SIG-M5 treated with dmso at 0.1 percent for 504 hours (cell line): ENCODE measurements around the gene DRC7.
A peak's percentile ranks its signal among the peaks of the same experiment; 100 is the strongest.

ENCODE experiments used
- DNase-seq: peaks from one replicate; lab custom pipeline; 2025; ENCODE audit not compliant: unreplicated experiment; lab: John Stamatoyannopoulos, UW

Gene DRC7

DNA sequence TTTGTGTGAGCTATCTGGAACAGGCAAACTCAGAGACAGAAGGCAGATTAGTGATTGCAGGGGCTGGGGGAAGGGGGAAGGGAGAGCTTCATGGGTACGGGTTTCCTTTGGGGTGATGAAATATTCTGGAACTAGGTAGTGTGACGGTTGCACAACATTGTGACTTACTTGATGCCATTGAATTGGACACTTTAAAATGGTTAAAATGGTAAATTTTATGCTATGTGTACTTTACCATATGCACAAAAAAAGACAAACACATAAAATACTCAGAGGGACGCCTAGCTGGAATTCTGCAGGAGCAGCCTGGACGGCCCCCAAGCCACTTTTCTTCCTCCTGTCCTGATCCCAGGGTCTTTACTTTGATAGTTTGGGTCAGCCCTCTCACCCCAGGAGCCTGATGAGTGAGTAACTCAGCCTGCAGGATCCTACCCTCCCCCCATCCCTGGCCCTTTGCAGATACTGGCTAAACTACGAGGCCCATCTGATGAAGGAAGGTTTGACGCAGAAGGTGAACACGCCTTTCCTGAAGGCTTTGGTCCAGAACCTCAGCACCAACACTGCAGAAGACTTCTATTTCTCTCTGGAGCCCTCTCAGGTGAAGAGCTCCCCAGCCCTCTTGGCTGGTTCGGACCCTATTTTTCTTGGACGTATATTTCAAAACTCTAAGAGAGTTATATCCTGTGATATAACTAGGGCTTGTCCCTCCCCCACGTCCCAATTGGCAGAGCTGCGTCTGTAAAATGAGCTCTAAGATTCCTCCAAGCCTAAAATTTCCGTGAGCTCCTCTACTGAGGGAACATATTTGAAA lies 18.7 kb upstream of the DRC7 start:
- DNase-seq: peak; percentile 66

DNA sequence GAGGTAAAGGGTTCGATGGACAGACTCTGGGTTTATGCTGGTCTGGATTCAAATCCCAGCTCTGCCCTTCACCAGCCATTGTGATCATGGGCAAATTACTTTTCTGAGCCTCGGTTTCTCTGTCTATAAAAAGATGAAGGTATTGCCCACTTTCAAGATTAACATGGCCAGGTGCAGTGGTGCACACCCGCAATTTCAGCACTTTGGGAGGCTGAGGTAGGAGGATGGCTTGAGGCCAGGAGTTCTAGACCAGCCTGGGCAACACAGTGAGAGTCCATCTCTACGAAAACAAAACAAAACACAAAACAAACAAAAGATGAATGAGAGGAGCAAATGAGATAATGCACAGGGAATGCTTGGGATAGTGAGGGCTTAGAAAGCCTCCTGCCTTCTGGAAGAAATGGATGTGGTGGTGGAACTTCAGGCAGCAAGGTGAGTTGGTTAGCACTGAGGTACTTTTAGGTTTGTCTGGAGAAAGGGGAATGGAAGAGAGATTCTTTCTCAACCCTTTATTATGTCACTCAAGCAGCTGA lies 18.0 kb upstream of the DRC7 start:
- no peak for DNase-seq

DNA sequence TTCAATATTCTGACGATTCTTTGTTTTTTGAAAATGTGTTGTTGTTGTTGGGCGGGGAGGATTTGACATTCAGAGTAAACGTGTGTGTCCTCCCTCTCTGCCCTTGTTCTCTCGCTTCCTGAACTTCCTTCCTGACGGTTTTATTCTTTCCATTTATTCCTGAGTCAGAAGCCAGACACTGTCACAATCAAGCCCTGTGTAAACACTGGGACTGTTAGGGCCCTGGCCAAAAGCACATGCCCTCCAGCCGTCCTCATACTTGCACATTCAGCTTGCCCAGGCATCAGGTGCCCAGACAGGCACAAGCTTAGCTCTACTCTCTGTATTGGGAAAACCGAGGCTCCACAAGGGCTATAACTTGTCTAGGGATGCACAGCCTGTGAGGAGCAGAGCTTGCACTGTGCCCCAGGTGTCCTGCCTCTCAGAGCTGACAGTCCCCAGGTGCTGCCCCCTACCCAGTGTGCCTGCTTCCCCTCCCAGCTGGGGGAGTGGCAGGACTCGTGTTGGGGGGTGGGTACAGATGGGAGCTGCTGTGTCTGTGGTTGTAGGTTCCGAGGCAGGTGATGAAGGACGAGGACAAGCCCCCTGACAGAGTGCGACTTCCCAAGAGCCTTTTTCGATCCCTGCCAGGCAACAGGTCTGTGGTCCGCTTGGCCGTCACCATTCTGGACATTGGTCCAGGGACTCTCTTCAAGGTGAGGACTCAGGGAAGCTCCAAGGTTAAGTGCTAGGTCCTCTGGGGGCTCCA lies 16.8 kb upstream of the DRC7 start:
- no peak for DNase-seq

DNA sequence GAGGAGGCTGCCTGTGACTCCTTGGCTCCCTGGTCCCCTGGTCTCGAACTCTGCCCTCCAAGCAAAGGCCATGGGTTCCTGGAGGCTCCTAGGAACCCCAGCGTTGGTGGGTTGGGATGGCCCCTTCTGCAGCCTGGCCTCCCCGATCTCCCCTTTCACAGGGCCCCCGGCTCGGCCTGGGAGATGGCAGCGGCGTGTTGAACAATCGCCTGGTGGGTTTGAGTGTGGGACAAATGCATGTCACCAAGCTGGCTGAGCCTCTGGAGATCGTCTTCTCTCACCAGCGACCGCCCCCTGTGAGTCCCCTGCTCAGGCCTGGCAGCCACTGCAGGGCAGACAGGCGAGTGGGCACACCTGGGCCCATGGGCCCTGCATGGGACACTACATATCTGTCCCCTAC lies 15.6 kb upstream of the DRC7 start:
- DNase-seq: no peak

DNA sequence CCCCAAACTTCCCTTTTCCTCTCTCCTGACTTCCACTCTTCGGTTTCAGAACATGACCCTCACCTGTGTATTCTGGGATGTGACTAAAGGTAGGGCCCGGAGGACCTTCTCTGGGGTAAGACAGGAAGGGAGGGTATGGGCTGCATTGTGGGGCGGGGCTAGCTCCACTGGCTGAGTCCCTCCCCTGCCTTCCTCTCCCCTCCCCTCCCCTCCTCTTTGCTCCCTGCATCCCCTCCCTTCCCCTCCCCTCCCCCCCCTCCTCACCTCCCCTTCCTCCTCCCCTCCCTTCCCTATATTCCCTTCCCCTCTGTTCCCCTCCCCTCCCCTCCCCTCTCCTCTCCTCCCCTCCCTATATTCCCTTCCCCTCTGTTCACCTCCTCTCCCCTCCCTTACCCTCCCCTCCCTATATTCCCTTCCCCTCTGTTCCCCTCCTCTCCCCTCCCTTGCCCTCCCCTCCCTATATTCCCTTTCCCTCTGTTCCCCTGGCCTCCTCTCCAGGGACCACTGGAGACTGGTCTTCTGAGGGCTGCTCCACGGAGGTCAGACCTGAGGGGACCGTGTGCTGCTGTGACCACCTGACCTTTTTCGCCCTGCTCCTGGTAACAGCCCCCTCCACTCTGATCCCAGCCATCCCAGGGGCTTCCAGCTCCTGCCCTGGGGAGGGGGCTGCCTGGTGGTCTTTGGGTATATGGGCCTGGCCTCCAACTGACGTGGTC lies 14.7 kb upstream of the DRC7 start:
- no peak for DNase-seq

DNA sequence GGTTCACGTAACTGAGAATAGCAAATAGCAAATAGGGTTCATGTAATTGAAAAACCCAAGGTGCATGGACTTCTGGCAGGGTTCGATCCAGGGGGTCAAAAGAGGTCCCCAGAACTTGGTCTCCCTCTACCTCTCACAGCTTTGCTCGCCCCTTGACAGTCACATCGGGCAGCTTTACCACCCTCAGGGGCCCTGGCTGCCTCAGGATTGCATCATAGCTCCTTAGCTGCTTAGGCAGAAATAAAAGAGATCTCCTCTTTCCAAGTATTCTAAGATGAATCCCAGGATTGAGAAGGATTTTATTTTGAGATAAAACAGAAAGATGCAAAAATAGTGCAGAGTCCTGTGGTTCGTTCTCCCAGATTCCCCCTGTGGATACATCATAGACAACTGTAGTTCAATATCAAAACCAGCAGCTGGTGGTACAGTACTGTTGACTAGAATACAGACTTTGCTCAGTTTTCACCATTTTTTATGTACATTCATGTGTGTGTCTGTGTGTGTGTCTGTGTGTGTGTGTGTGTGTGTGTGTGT lies 13.7 kb upstream of the DRC7 start:
- DNase-seq: peak; percentile 15

DNA sequence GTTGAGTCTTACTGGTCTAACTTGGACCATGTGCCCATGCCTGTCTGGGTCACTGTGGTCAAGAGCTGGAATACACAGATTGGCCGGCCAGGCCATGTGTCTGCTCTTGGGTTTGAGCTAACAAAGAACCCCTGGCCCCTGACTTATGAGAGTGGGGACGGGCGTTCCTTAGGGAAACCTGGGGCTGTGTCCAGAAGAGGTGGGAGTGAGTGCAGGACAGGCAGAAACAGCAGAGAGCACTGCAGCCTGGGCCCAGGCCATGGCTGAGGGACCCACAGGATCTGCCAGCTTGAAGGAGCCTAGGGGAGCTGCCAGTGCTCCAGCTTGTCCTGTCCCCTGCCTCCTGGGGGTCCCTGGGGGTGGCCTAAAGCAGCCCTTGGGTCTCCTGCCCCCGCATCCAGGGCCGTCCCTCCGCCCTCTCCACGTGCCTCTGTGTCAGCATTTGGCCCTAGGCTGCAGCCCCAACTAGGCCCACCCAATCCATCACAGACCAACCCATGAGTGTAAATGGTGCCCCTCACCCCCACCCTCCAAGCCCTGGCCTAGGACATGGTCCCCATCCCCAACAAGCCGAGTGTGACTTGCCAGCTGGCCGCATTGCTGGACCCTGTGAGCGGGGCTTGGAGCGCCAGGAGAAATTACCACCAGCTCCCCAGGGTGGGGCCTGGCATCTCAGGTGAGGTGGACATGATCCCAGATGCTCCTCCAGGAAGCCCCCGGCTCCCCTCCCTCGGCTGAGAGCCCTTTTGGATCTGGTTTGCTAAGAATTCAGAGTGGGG lies 12.5 kb upstream of the DRC7 start:
- no peak for DNase-seq

DNA sequence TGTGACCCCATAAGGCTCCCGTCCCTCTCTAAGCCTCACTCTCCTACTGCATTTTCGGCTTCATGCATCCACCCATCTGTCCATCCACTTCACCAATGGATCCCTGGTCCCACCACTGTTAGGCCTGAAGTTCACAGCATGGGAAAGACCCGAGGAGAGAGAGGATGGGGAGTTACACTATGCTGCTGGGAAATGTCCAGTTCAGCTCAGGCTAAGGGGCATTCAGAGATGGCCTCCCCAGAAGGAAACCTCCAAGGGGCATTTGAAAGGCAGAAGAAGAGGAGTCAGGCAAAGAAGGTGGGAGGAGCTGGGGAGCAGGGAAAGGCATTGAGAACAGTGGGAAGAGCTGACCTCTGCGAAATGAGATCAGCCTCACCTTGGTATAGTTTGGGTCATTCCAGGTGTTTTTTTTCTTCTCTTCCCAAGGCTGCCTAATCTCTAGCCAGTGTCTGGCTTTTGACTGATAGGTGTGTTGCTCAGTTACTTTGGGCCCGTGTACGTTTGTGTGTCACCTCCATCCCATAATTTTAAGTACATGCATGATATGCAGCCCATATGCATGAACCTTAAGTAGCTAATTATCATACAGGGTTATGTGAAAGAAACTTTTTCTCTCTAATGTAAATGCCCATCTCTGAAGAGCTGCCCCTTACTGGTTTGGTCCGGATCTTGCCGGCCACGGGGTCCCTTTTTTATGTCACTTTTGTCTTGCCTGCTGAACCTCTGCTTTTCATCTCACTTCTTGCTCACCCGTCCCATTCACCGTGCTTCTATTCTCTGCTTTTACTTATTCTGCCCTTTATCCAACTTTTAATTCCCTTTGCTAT lies 11.6 kb upstream of the DRC7 start:
- DNase-seq: no peak

DNA sequence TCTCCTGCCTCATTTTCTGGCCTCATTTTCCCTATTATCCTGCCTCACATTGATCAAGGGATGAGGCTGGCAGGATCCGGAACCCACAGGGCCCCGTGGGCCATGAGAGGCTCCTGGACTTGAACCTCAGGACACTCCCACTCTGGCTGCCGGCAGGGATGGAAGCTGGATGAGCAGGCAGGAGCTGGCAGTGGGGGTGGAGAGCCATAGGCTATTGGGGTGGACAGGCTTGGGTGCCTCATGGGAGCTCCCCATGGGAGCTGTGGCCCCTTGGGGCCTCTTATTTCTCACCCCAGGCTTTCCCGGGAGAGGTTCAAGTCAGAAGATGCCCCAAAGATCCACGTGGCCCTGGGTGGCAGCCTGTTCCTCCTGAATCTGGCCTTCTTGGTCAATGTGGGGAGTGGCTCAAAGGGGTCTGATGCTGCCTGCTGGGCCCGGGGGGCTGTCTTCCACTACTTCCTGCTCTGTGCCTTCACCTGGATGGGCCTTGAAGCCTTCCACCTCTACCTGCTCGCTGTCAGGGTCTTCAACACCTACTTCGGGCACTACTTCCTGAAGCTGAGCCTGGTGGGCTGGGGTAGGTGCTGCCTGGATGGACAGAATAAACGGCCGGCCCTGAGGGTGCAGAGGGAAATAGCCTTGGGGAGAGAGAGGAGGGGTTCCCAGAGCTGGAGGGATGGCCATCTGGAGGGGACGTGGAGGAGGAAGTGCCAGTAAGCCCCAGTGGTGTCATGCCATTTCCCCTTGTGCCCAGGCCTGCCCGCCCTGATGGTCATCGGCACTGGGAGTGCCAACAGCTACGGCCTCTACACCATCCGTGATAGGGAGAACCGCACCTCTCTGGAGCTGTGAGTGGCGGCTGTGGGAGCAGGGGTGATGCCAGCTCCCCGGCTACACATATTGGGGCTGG lies 10.7 kb upstream of the DRC7 start:
- no peak for DNase-seq

DNA sequence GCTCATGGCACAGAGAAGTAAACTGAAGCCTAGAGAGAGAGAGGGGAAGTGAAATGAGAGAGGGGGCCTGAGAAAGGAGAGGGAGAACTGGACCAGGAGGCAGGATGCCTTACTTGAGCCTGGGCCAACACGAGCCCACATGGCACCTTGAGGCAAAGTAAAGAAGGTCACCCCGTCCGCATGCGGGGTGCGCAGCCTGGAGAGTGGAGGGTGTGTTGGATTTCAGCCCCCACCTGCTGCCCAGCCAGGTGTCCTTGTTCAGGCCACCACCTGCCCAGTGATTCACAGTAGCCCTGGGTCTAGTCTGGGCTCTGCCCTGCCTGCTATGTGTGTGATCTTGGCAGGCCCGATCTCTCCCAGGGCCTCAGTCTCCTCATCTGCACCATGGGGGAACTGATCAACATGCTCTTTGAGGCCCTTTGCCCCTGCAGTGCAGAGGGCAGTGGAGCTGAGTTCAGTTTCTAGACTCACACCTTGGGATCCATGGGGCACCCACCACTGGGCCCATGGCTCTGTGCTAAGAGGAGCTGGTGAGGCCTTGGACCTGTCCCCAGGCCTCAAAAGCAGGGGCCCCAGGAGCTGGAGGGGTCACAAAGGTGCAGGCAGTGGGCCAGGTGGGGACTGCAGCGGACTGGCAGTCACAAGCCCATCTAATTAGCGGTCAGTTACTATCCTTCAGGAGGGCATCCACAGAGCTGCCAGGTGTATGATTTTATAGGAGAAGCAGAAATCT lies 9.8 kb upstream of the DRC7 start:
- no peak for DNase-seq

DNA sequence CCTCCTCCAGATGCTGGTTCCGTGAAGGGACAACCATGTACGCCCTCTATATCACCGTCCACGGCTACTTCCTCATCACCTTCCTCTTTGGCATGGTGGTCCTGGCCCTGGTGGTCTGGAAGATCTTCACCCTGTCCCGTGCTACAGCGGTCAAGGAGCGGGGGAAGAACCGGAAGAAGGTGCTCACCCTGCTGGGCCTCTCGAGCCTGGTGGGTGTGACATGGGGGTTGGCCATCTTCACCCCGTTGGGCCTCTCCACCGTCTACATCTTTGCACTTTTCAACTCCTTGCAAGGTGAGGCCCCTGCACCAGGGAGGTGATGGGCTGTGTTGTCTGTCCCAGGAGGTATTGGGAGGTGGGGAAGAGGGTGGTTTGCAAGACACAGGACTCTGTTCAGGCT lies 9.0 kb upstream of the DRC7 start:
- DNase-seq: no peak

DNA sequence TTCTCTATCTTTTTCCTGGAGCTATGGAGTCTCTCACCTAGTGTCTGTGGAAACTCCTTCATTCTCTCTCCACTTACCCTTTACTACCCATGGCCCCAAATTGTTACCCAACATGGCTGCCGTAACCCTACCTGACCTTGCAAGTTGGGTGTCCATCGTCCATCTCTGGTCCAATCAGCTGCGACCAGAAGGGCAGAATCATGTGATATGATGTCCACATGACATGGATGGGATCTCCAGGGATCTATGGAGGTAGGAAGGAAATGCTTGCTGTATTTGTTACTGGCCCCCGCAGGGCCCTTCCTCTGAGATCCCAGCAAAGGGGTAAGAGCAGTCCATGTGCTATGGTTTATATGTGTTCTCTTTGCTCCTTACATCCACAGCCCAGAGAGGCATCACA lies 8.0 kb upstream of the DRC7 start:
- DNase-seq: no peak

DNA sequence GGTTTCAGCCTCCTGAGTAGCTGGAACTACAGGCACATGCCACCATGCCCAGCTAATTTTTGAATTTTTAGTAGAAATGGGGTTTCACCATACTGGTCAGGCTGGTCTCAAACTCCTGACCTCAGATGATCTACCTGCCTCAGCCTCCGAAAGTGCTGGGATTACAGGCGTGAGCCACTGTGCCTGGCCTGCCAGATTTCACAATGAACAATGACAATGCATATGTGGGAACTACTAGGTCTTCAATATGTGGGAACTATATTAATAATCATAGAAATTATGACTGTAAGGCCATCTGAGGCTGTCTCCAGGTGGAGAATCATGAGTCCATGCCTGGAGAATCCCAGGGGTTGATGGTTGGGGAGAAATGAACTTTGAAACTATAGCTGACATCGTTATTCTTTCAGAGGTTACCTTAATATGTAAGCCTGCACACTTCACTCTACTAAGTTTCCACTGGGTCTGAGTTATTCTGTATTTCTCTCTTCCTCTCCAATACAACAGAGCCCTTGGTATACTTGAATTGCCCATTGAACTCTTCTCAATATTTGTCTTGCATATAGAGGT lies 7.2 kb upstream of the DRC7 start:
- DNase-seq: no peak

DNA sequence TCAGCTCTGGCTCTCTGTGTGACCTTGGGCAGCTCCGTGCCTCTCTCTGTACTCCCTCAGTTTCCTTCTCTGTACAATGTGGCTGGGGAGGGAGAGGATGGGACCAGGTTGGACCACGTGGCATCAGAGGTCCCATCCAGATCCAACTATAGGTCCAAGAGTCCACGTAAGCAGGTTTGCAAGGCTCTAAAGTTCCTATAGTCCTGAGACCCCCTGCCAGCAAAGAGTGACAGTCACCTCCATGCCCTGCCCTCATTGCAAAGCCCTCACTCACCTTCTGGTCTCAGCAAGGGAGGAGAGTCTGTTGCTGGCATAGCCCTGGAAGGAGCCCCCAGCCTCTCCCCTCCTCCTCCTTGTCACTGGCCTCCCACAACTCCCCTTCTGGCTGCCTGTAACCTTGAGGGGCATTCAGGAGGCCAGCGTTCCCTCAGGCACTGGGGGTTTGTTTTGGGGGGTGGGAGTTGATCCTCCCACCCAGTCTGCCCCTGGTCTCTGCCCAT lies 6.1 kb upstream of the DRC7 start:
- DNase-seq: no peak

DNA sequence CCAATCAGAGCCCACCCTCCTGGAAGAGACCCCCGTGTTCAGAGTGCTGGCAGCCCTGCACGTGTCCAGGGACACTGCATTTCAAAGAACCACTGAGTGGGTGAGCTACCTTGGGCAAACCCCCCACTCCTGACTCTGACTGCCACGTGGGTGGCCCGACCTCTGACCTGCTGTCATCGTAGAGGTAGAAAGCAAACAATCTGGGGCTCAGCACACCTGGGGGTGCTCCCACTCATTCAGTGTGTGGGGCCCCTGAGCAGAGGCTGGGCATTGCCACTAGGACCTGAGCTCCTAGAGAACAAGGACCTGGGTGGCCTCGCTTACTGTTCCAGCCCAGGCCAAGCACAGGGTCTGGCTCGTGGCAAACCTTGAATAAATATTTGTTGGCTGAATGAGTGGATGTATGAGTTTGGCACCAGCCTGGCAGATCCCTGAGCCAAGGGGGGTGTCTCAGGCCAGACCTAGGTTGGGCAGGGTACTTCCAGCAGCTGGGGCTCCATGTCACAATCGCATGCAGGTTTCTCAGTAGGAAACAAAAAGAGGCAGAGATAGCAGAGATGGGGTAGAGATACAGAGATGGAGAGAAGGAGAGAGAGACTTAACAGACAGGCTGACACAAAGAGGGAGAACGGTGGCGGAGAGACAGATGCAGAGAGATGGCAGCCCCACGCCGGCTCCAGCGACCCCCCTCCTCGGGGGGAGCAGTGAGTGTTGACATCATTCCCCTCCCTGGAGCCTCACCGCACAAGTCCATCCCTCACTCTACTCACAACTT lies 5.4 kb upstream of the DRC7 start:
- no peak for DNase-seq

DNA sequence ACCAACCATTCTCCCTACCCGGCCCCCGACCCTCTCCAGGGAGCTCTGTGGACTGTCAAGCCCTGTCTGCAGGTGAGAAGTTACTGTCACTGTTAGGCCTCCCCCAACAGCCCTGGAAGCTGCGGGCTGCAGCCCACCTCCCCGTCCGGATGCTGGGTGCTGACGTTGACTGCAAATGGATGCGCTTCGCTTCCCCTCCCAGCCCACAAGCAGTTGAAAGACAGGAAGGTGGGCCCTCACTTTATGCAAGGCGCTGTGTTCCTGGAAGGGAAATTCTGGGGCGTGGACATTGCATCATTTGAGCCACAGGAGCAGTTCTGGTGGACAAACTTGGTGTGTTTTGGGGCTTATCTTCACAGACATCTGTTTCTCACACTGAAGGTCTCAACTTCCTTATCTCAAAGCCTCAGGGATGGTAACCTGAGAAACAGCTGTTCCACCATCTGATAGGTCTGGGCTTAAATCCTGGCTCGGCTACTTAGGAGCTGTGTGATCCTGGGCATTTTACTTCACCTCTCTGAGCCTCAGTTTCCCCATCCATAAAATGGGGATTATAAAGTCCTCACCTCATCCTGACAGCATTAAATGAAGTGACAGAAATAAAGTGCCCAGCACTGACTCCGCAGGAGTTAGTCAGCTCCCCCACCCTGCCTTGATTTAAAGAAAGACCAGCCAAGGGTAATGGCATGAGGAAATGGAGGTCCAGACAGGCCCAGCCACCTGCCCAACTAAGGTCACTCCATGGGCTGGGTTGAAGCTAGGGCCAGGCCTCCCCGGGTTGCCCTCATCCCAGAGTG lies 4.6 kb upstream of the DRC7 start:
- DNase-seq: peak; percentile 87
